ENCODE measurements around the gene RAB4B. TPM values are rescaled to one million over a fixed set of nuclear protein-coding genes. Genes with fewer than 3 reads are reported as not detected.

The RAB4B gene
- total and polyA plus RNA-seq, 2 of the 13 experiments (the other 11 are each of a cell fraction or from before 2014, with no cell fraction given): 3.3 to 5.4 TPM

DNA sequence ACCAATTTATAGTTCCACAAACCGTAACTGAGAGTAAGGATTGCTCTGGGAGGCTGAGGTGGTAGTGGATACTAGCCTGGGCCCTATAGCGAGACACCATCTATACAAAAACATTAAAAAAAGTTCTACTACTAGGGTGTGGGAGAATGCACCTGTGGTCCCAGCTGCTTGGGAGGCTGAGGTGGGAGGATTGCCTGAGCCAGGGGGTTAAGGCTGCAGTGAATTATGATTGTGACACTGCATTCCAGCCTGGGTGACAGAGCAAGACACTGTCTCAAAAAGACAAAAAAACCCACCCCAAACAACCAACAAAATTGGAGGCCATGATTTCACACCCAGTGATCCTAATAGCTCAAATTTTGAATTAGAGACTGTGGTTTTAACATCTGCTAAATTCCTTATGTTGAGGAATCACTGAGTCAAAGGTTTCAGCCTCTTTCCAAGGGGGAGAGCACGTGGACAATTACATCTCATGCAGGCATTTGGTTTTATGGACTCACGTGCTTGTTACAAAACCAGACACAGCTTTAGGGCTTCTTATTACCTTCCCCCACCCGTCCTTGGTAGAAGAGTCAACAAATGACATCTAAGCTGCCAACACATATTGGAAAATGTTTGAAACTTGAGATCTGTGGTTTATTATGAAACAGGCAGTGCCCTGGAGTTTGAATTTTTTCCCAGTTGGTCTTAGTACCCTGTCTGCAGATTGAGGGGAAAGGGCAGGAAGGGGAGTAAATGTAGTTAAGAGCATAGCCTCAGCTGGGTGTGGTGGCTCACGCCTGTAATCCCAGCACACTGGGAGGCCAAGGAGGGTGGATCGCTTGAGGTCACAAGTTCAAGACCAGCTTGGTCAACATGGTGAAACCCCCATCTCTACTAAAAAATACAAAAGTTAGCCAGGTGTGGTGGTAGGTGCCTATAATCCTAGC, 53.7 kb downstream of the RAB4B start (continued):
- TF ChIP-seq, protein P1, sequence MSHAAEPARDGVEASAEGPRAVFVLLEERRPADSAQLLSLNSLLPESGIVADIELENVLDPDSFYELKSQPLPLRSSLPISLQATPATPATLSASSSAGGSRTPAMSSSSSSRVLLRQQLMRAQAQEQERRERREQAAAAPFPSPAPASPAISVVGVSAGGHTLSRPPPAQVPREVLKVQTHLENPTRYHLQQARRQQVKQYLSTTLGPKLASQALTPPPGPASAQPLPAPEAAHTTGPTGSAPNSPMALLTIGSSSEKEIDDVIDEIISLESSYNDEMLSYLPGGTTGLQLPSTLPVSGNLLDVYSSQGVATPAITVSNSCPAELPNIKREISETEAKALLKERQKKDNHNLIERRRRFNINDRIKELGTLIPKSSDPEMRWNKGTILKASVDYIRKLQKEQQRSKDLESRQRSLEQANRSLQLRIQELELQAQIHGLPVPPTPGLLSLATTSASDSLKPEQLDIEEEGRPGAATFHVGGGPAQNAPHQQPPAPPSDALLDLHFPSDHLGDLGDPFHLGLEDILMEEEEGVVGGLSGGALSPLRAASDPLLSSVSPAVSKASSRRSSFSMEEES (CRISPR knock-in tag; IDR thresholded peaks at IDR 0.05): peak; percentile 97
- TF ChIP-seq ZNF552 (CRISPR knock-in tag; IDR thresholded peaks at IDR 0.05; ENCODE audit: borderline replicate concordance) (no peak), ZNF232 (CRISPR knock-in tag; IDR thresholded peaks at IDR 0.05; ENCODE audit: borderline replicate concordance) (peak; percentile 71; the same call in 1 of the 2 replicates), CBX5 (CRISPR knock-in tag; IDR thresholded peaks at IDR 0.05; ENCODE audit: borderline replicate concordance) (0 out of 2 replicates have a peak, but pooled peaks have one; percentile 11), ZNF678 (CRISPR knock-in tag; IDR thresholded peaks at IDR 0.05) (no peak), ZNF850 (CRISPR knock-in tag; conservative IDR thresholded peaks at IDR 0.05) (no peak), ZNF264 (CRISPR knock-in tag; IDR thresholded peaks at IDR 0.05) (peak; percentile 94), ERF (CRISPR knock-in tag; IDR thresholded peaks at IDR 0.05) (peak; percentile 80), TP53 (CRISPR knock-in tag; conservative IDR thresholded peaks at IDR 0.05) (no peak), YEATS2 (CRISPR knock-in tag; IDR thresholded peaks at IDR 0.05; ENCODE audit: borderline replicate concordance) (peak; percentile 51; the same call in 1 of the 2 replicates), MYC (CRISPR knock-in tag; IDR thresholded peaks at IDR 0.05; ENCODE audit: borderline replicate concordance) (peak; percentile 54), SOX6 (IDR thresholded peaks at IDR 0.05) (no peak), SOX6 (CRISPR knock-in tag; IDR thresholded peaks at IDR 0.05) (peak; percentile 96), ZNF550 (CRISPR knock-in tag; IDR thresholded peaks at IDR 0.05; ENCODE audit: borderline replicate concordance) (no peak), SOX5 (CRISPR knock-in tag; IDR thresholded peaks at IDR 0.05; ENCODE audit: borderline replicate concordance) (peak; percentile 91)
- TF ChIP-seq, protein P2, sequence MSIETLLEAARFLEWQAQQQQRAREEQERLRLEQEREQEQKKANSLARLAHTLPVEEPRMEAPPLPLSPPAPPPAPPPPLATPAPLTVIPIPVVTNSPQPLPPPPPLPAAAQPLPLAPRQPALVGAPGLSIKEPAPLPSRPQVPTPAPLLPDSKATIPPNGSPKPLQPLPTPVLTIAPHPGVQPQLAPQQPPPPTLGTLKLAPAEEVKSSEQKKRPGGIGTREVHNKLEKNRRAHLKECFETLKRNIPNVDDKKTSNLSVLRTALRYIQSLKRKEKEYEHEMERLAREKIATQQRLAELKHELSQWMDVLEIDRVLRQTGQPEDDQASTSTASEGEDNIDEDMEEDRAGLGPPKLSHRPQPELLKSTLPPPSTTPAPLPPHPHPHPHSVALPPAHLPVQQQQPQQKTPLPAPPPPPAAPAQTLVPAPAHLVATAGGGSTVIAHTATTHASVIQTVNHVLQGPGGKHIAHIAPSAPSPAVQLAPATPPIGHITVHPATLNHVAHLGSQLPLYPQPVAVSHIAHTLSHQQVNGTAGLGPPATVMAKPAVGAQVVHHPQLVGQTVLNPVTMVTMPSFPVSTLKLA (IDR thresholded peaks at IDR 0.05): peak; percentile 80
- TF ChIP-seq, protein P3, sequence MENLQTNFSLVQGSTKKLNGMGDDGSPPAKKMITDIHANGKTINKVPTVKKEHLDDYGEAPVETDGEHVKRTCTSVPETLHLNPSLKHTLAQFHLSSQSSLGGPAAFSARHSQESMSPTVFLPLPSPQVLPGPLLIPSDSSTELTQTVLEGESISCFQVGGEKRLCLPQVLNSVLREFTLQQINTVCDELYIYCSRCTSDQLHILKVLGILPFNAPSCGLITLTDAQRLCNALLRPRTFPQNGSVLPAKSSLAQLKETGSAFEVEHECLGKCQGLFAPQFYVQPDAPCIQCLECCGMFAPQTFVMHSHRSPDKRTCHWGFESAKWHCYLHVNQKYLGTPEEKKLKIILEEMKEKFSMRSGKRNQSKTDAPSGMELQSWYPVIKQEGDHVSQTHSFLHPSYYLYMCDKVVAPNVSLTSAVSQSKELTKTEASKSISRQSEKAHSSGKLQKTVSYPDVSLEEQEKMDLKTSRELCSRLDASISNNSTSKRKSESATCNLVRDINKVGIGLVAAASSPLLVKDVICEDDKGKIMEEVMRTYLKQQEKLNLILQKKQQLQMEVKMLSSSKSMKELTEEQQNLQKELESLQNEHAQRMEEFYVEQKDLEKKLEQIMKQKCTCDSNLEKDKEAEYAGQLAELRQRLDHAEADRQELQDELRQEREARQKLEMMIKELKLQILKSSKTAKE (CRISPR knock-in tag; IDR thresholded peaks at IDR 0.05; ENCODE audit: borderline replicate concordance): peak; percentile 76; the same call in 1 of the 2 replicates
- TF ChIP-seq, protein P4, sequence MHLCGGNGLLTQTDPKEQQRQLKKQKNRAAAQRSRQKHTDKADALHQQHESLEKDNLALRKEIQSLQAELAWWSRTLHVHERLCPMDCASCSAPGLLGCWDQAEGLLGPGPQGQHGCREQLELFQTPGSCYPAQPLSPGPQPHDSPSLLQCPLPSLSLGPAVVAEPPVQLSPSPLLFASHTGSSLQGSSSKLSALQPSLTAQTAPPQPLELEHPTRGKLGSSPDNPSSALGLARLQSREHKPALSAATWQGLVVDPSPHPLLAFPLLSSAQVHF (CRISPR knock-in tag; IDR thresholded peaks at IDR 0.05): no peak
- TF ChIP-seq, protein P5, sequence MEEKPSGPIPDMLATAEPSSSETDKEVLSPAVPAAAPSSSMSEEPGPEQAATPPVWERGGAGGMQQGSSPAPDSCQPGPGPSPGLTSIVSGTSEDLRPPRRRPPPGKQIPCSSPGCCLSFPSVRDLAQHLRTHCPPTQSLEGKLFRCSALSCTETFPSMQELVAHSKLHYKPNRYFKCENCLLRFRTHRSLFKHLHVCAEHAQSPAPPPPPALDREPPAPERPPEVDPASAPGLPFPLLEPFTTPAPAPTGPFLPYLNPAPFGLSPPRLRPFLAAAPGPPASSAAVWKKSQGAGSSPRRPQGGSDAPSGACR (CRISPR knock-in tag; IDR thresholded peaks at IDR 0.05): 0 out of 2 replicates have a peak, but pooled peaks have one; percentile 52
- TF ChIP-seq, protein P6, sequence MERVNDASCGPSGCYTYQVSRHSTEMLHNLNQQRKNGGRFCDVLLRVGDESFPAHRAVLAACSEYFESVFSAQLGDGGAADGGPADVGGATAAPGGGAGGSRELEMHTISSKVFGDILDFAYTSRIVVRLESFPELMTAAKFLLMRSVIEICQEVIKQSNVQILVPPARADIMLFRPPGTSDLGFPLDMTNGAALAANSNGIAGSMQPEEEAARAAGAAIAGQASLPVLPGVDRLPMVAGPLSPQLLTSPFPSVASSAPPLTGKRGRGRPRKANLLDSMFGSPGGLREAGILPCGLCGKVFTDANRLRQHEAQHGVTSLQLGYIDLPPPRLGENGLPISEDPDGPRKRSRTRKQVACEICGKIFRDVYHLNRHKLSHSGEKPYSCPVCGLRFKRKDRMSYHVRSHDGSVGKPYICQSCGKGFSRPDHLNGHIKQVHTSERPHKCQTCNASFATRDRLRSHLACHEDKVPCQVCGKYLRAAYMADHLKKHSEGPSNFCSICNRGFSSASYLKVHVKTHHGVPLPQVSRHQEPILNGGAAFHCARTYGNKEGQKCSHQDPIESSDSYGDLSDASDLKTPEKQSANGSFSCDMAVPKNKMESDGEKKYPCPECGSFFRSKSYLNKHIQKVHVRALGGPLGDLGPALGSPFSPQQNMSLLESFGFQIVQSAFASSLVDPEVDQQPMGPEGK (CRISPR knock-in tag; IDR thresholded peaks at IDR 0.05): peak; percentile 69; the same call in 1 of the 2 replicates
